Activated B cell treated with CpG ODN at 0.5 μM for 24 hours (primary cell): Measurements from ENCODE around the gene FAH. TPM values are rescaled to one million over a fixed set of nuclear protein-coding genes. Genes with fewer than 3 reads are reported as not detected.

Experiments used
- ATAC-seq: fragments of 200-7000 bp; cut with Tn5 transposase; one replicate; pipeline ENCODE4 v1.10.0; 2021; ENCODE audit warnings: low read depth, mild to moderate bottlenecking, moderate library complexity
- CTCF ChIA-PET: fragments of 350-600 bp; sonication (Branson Sonifier 250); formaldehyde crosslinking; loops from one replicate; lab custom pipeline; 2021; ENCODE audit warnings: antibody characterized with exemption; lab: Charles Lee
- POLR2A ChIA-PET: fragments of 350-600 bp; sonication (Branson Sonifier 250); formaldehyde crosslinking; loops from one replicate; lab custom pipeline; 2021; ENCODE audit warnings: antibody characterized with exemption; lab: Charles Lee
- DNase-seq: peaks from one replicate; pipeline ENCODE4 v3.0.0; 2022
- H3K27ac Mint-ChIP-seq: one replicate; pipeline ENCODE4 v1.8.0; 2020; ENCODE audit warnings: mixed read lengths
- H3K27me3 Mint-ChIP-seq: one replicate; pipeline ENCODE4 v1.8.0; 2021; ENCODE audit warnings: mixed read lengths
- H3K36me3 Mint-ChIP-seq: one replicate; pipeline ENCODE4 v1.8.0; 2021; ENCODE audit warnings: low read depth, mixed read lengths
- H3K4me1 Mint-ChIP-seq: one replicate; pipeline ENCODE4 v1.8.0; 2021; ENCODE audit warnings: mixed read lengths
- H3K4me3 Mint-ChIP-seq: one replicate; pipeline ENCODE4 v1.8.0; 2020; ENCODE audit warnings: mild to moderate bottlenecking, mixed read lengths
- H3K9me3 Mint-ChIP-seq: one replicate; pipeline ENCODE4 v1.8.0; 2020; ENCODE audit warnings: mixed read lengths
- intact Hi-C: fragments of 100-400 bp; cut with micrococcal nuclease; formaldehyde crosslinking; loops from one replicate; pipeline ENCODE4 v1.15.1; 2024
- total RNA-seq: library from RNA; stranded (reverse); gene quantifications from 2 replicates; pipeline ENCODE4 v1.2.3, GENCODE V29; 2022
- TF ChIP-seq, protein P1 (sequence below): fragments of 200-600 bp; IDR thresholded peaks from one replicate; pipeline ENCODE4 v1.8.0; 2022; ENCODE audit warnings: antibody characterized with exemption, mild to moderate bottlenecking

FAH gene
- total RNA-seq, 1 donor from 2014 or later = 8.6 TPM

DNA sequence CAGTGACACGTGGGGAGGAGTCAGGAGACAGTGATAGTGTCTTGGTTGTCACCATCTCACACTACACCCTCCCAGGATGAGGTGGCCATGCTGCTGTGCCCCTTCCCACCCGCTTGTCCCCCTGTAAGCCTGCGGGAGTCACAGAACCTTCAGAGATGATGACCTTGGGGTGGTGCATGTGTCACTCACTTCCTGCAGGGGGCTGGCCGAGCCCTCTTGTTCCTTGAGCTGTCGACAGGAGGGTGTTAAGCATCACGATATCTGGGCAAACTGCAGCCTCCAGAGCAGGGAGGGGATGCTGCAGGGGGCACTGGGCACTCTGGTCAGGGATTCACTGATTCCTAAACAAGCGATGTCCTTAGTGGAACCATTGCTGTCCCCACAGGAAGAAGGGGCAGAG, 27.7 kb downstream of the FAH start:
- CTCF ChIA-PET = no interaction called here
- TF ChIP-seq, protein P1, sequence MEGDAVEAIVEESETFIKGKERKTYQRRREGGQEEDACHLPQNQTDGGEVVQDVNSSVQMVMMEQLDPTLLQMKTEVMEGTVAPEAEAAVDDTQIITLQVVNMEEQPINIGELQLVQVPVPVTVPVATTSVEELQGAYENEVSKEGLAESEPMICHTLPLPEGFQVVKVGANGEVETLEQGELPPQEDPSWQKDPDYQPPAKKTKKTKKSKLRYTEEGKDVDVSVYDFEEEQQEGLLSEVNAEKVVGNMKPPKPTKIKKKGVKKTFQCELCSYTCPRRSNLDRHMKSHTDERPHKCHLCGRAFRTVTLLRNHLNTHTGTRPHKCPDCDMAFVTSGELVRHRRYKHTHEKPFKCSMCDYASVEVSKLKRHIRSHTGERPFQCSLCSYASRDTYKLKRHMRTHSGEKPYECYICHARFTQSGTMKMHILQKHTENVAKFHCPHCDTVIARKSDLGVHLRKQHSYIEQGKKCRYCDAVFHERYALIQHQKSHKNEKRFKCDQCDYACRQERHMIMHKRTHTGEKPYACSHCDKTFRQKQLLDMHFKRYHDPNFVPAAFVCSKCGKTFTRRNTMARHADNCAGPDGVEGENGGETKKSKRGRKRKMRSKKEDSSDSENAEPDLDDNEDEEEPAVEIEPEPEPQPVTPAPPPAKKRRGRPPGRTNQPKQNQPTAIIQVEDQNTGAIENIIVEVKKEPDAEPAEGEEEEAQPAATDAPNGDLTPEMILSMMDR = no peak

DNA sequence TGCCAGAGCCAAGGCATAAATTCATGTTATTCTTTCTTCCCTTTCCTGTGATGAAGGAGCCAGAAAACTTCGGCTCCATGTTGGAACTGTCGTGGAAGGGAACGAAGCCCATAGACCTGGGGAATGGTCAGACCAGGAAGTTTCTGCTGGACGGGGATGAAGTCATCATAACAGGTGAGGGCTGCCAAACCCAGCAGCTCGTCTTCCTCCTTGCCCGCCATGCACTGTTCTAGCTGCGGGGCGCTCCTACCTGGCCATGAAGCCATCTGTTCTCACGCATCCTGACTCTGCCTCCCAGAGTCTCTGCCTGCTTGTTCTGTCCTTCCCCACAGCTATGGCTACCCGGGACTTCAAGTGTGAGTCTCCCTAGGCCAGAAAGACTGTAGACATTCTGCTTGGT, 28.2 kb downstream of the FAH start:
- no peak overlapping the region for H3K4me3 Mint-ChIP-seq
- no peak for ATAC-seq
- ChIA-PET POLR2A (no interaction called here), CTCF (no interaction called here)
- no peaks in the 10 kb centered on the region for H3K27me3 Mint-ChIP-seq
- peaks cover 3% of the 10 kb centered on the region for H3K9me3 Mint-ChIP-seq
- H3K4me1 Mint-ChIP-seq = peaks cover 3% of the 10 kb centered on the region
- intact Hi-C loops = no loop called here
- DNase-seq = no peak
- peaks cover 8% of the 10 kb centered on the region for H3K36me3 Mint-ChIP-seq
- no peak overlapping the region for H3K27ac Mint-ChIP-seq
- TF ChIP-seq, protein P1 = no peak

More for the DNA sequence above, 27.7 kb downstream of the FAH start:
- ATAC-seq = no peak
- H3K36me3 Mint-ChIP-seq = peaks cover 8% of the 10 kb centered on the region
- H3K4me3 Mint-ChIP-seq = no peak overlapping the region
- POLR2A ChIA-PET = no interaction called here
- H3K9me3 Mint-ChIP-seq = peaks cover 3% of the 10 kb centered on the region
- H3K27me3 Mint-ChIP-seq = no peaks in the 10 kb centered on the region
- intact Hi-C loops = no loop called here
- no peak overlapping the region for H3K27ac Mint-ChIP-seq
- DNase-seq = no peak
- peaks cover 3% of the 10 kb centered on the region for H3K4me1 Mint-ChIP-seq

DNA sequence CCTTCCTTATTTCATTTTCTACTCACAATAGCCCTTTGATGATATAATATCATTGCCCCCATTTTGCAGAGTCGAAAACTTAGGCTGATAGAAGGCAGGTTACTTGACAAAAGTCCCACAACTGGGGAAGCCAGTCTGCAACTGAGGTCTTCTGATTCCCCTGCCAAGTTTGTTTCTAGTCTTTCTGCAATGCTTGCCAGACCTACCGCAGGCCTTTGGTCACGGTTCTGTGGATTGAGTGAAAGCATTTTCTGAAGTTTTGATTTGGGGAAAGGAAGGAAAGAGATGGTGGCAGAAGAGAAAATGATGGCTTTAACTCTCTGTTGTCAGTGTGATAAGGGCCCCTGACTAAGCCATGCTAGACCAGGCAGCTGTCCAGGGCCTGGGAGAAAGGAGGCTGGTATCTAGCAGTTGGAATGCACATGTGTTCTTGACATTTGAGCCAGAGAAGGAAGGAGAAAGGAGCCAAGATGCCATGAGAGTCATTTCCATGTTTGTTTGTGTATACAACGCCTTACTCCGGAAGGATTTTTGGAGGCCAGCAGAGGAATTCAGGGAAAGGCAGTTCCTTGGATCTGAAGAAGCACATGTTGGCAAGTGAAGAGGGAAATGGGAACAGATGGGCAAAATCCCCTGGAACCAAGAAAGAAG, 29.9 kb downstream of the FAH start:
- Mint-ChIP-seq H3K36me3 (peaks cover 10% of the 10 kb centered on the region), H3K27ac (no peak overlapping the region), H3K4me1 (peaks cover 3% of the 10 kb centered on the region), H3K4me3 (no peak overlapping the region), H3K9me3 (peaks cover 5% of the 10 kb centered on the region), H3K27me3 (no peaks in the 10 kb centered on the region)
- CTCF ChIA-PET = interaction anchor here (1.2 to 1.6 kb wide), 2 partner anchors 8 to 9 kb away, joined by 3 to 4 read pairs; no protein-coding TSS in a partner anchor
- POLR2A ChIA-PET = no interaction called here
- intact Hi-C loops = no loop called here
- TF ChIP-seq, protein P1 = no peak
- ATAC-seq = no peak
- no peak for DNase-seq

DNA sequence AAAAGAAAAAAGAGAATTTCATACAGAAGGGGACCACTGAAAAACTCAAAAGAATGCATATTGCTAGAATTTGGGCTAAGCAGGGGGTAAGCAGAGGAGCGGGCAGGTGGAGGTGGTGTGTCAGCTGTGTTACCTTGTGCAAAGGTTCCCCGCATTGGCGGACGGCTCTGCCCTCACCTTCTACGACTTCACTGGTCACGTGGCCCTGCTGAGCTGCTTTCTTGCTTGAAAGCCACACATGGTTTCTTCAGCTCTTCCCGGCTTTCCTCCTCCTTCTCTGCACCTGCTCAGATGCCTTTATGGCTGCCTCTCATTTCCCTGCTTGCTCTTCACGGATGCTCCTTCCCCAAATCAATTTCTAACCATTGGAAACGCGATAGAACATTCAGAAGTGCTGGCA, 30.5 kb downstream of the FAH start:
- DNase-seq (no peak), ATAC-seq (no peak)
- TF ChIP-seq, protein P1 = no peak
- intact Hi-C loops = no loop called here
- Mint-ChIP-seq H3K27me3 (no peaks in the 10 kb centered on the region), H3K4me1 (peaks cover 3% of the 10 kb centered on the region), H3K36me3 (peaks cover 10% of the 10 kb centered on the region), H3K9me3 (peaks cover 5% of the 10 kb centered on the region), H3K4me3 (no peak overlapping the region), H3K27ac (no peak overlapping the region)
- POLR2A ChIA-PET = no interaction called here
- CTCF ChIA-PET = no interaction called here

DNA sequence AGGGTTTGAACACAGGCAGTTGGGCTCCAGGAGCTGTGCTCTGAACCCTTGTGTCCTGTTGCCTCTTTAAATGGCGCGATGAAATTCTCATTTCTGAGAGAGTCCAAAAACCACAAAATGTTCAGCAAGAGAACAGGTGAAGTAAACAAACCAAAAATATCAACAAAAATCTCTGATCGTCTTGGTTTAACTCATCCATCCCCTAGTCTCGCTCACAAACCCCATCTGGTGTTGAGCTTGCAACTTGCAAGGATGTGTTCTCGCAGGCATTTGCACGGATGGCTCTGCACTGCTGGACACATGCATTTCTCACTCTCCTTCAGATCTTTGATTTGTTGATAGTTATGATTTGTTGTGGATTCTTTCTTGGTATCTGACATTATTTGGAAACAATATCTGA, 31.1 kb downstream of the FAH start:
- DNase-seq (no peak), ATAC-seq (no peak)
- Mint-ChIP-seq H3K9me3 (peaks cover 5% of the 10 kb centered on the region), H3K4me1 (peaks cover 3% of the 10 kb centered on the region), H3K27ac (no peak overlapping the region), H3K27me3 (no peaks in the 10 kb centered on the region), H3K36me3 (peaks cover 10% of the 10 kb centered on the region), H3K4me3 (no peak overlapping the region)
- ChIA-PET POLR2A (no interaction called here), CTCF (no interaction called here)
- intact Hi-C loops = no loop called here
- TF ChIP-seq, protein P1 = no peak
